Measurements from ENCODE around the gene CELF2.

Gene CELF2

DNA sequence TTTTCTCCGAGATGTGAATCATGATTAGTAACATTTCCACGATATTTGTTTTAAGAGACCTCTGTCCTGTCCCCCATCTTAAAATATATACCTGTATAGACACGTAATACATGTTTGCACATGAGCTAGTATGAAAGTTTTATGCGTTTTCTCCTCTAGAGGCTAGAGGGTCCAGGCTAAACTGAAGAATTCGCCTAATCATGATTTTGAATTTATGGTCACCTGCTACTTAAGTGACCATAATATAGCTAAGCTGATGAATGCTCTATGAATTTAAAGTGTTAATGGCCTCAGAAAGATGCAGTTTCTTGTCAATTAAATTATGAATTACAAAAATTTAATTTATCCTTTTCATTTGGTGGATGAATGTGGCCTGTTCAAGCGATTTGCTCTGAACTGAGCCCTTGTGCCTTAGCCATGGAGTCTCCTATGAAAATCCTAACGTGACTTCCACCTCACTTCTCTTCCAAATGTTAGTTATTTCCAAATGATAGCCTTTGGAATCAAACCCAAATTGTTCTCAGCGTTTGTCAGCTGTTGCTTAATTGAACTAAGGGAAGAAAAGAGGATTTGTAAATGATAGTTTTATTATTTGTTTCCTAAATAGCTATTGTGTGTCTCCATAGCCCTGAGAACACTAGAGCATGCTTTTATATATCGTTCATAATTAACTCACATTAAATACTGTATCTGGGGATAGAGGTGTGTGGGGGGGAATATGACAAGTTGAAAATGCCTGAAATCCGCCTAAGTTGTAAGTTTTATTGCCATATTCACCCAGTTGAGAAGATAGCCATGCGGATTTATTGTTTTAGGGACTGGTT is 2.3 kb downstream of the CELF2 start:
- TF ChIP-seq CTCF (IDR thresholded peaks at IDR 0.05) = no peak

- TF ChIP-seq CTCF (IDR thresholded peaks at IDR 0.05) = no peak
Observed at GRCh38 chr10:11020548-11020942, 2.9 kb downstream of the CELF2 start.

GRCh38 chr10:11022213-11022612 is 4.5 kb downstream of the CELF2 start:
- TF ChIP-seq CTCF (IDR thresholded peaks at IDR 0.05) = no peak

GRCh38 chr10:11023009-11023953 is 5.6 kb downstream of the CELF2 start:
- no peak for TF ChIP-seq CTCF (IDR thresholded peaks at IDR 0.05)

DNA sequence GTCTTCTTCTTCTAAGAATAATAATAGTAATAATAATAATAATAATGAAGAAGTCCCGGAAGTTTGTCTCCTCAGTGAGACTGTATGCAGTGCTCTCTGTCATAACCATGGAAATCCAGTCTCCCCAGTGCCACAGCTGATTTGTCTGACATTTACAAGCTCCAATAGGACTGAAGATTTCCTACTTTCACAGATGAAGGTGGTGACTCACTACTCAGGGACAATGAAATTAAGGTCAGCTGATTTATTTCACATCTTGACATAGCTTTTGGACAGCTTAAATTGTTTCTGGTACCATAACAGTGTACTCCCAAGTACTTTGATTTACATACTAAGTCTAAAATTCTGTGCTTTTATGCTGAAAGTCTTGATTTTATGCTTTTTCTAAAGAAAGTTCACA is 6.9 kb downstream of the CELF2 start:
- TF ChIP-seq CTCF (IDR thresholded peaks at IDR 0.05) = no peak

- TF ChIP-seq CTCF (IDR thresholded peaks at IDR 0.05) = no peak
Observed at GRCh38 chr10:11025978-11026377, 8.3 kb downstream of the CELF2 start.

DNA sequence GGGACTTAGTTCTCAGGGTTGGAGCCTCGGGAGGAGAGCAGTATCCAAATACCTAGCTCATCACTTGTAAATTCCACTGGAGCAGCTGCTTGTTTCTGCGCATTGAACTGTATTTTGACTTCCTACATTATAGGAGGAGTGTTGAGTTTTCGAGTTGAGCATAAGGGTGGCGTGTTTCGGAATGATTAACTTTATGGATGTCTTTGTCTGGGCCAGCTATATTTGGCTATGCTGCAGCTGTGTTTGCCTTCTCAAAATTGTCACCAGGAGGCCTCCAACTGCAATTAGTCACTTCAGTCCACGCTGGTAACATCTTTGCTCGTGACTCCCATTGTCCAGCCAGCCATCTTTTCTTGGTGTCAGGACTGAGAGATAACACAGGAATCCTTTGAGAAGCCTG is 9.1 kb downstream of the CELF2 start:
- no peak for TF ChIP-seq CTCF (IDR thresholded peaks at IDR 0.05)

Data from LNCAP (cell line).